Medulla oblongata (tissue), 1 donor: ENCODE measurements around the gene RHEB.

Experiments used
- DNase-seq: peaks from one replicate; pipeline ENCODE4 v3.0.0-alpha.2; 2015; ENCODE audit errors: extremely low spot score

Gene RHEB

DNA sequence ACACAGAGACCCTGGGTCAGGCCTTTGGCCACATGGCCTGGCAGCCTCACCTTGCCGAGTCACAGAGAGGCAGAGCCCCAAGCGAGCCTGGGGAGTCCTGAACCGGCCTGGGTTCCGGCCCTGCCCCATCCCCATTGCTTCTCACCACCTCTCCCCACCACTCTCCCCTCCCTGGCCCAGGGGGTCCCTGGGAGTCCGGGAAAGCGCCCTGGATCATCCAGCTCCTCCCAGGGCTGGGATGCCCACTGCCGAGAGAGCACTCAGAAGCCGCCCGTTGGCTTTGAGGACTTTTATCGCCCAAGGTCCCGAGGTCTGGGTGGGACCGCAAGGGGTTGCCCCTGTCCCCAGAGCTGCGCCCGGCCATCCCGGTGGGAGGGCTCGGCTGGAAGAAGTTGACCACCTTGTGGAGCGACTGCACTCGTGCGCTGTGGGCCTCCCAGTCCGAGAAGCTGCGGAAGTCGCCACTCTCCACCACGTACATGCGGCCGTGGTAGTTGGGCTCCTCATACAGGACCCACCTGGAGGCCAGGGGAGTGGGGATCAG, 87.9 kb downstream of the RHEB start:
- no peak for DNase-seq

- no peak for DNase-seq
These were observed 88.4 kb downstream of the RHEB start for GRCh38 chr7:151431281-151431767.

DNA sequence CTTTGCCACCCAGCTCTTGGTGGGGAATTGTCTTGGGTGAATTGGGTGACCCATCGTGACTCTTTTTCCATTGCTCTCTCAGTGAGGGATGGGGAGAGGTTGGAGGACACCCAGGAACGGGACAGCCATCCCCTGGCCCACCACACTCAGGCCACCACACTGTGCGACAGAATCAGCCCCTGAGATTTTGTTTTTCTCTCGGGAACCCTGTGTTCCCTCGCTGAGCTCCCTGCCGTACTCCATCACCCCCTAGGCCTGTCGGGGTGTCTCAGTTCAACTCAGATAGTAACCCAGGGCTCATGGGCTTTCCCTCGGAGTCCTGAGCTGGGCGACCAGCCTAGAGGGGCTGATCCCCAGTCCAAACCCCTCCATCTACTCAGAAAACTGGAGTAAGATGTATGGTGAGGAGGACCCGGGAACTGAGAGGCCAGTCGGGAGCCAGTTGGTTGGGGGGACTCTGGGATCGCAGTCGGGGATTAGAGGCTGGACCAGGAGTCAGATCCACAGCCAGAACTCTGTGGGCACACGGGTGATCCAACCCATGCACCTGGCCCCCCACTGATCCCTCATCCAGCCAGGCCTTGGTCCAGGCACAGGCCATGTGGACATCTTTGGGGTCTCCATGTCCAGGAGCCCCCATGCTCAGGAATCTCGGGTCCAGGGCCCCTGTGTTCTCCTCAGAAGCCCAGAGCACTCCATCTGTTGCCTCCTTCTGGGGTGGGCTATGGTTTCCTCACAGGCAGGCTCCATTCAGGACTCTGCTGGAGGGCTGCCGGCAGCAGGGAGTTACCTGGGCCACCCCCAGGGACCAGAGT, 89.1 kb downstream of the RHEB start:
- no peak for DNase-seq

GRCh38 chr7:151429560-151430331, 89.9 kb downstream of the RHEB start:
- DNase-seq, result no peak

DNA sequence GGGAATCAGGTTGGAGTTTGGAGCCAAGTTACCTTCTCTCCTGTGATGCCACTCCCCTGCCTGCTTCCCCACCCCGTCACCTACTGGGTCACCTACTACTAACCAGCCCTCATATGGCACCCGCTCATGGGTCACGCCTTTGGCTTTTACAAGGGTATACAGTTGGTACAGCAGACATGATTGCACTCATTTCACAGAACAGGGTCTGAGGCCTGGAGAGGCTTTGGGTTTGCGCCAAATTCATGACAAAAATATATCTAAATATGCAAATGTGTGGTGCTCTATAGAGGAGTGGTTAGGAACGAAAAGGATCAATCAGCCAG, 90.5 kb downstream of the RHEB start:
- no peak for DNase-seq

DNA sequence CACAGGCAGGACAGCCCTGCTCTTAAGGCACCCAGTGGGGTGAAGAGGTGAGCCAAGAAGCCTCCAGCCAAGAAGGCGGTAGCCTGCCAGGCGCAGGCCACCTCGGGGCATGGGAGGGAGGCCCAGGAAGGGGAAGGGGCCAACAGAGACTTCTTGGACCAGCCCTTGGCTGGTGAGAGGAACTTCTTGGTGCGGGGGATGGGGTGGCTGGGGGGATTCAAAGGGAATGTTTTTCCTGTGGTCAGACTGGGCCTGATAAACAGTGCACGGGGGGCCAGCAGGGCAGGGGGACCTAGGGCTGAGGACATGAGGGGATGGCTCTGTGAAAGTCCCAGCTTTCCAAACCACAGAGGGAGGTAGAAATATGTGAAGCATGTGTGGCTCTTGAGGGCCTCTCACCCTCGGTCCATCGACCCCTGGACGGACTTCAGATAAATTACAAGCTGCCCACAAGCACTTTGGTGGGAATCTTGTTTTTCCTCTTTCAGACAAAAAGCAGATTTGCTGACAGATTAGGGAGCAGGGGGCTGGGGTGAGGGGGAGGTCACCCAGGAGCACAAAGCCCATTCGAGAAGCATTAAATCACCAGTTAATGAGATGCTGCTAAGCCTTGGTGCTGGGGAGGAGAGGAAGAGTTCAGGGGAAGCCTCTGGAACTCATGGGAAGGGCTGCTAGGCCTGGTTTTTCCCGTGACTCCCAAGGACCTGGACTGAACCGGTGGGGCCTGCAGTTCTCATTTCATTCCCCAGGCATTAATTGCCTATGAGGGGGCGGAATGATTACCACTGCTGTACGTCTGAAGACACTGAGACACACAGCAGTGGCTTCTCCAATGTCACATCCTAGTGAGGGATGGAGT, 91.1 kb downstream of the RHEB start:
- peak; percentile 64 for DNase-seq

DNA sequence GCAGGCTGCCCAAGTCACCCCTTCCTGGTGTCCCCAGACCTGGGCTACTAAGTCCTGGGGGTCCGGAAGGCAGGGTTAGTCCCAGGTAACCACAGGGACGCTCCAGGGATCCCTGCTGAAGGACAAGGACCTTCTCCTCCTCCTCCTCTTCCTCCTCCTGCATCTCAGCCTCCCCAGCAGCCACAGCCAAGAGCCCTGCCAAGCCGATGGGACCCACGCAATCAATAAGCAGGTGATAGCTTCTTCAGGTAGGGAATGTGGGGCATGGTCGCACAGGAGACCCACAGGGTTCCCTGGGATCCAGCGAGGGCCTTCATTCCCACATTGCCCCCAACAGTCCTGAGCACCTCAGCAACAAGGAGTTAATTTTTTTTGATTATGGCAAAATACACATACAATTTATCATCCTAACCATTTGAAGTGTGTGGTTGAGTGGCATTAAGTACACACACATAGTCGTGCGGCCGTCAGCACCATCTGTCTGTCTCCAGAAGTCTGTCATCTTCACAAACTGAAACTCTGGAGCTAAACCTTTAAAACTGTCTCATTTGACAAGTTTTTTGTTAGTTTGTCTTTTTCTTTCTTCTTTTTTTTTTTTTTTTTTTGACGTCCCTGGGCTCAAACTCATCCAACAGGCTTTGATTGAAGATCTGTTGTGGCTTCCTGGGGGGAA, 91.9 kb downstream of the RHEB start:
- no peak for DNase-seq

- DNase-seq, result no peak
These were observed 92.6 kb downstream of the RHEB start for GRCh38 chr7:151426904-151427704.

GRCh38 chr7:151426441-151426903, 93.2 kb downstream of the RHEB start:
- peak; percentile 50 for DNase-seq

GRCh38 chr7:151425670-151426440, 93.8 kb downstream of the RHEB start:
- no peak for DNase-seq

DNA sequence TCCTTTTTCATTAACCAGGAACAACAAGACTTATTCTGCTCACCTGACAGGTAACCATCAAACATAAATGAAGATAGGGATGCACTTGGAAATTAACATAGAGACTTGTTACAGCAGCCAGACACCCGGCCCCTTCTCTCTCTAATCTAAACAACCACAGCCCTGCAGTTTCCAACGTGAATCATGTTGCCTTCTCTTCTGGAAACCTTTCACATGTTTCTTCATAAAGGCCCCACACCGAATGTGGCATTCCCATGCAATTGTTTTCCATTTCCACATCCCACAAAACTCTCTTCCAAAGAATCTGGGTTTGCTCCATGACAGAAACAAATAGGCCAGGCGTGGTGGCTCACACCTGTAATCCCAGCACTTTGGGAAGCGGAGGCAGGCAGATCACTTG, 94.9 kb downstream of the RHEB start:
- no peak for DNase-seq

GRCh38 chr7:151423936-151424335, 95.8 kb downstream of the RHEB start:
- no peak for DNase-seq

GRCh38 chr7:151423226-151423625, 96.5 kb downstream of the RHEB start:
- DNase-seq, result no peak

DNA sequence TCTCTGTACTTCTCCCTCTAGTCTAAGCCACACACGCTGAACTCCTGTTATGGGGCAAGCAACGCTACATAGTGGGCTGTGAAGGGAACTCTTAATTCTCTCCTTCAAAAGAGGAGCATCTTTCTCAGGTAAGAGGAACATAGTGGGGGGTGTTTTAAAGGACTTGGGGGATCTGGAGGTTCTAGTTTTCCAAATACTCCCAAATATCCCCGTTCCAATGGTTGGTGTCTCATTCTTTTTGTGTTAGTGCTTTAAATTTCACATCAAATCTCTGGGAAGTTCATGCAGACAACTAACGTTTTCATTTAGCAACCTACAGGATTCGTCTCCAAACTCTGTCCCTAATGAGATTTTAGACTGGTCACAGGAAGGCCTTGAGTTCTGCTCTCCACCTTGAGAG, 97.5 kb downstream of the RHEB start:
- DNase-seq, result no peak

DNA sequence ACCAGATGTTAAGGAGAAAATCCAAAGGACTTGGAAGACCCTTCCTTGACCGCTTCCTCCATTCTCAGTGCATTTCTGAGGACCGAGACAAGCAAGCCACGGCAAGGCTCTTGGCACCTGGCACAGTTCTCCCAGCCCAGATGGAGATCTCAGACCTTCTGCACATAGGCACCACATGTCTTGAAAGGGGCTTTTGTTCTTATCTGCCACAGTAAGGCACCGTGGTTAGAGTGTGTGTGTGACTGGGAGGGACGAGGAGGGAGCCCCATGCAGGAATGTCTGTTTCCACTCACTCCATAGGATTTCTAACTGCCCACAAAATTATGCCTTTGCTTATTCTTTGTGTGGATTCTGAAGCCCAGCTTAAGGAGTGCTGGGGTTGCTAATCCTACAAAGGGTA, 99.6 kb downstream of the RHEB start:
- no peak for DNase-seq

DNA sequence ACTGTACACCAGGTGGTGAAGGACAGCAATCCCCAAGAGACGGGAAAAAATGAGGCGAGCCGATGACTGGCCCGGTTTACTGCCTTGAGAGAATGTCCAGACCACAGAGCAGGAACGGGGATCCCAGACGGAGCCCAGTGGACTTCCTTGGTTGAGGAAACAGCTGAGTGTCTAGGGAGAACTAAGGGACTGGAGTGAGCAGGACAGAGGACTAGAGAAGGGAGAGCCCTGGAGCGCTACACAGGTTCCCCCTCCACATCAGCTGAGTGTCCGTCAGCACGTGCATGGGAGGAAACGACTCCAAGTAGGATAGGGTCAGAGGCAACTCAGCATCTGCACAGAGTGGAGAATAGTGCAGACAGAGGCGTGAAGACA, 102.8 kb downstream of the RHEB start:
- no peak for DNase-seq

- no peak for DNase-seq
These were observed 103.4 kb downstream of the RHEB start for GRCh38 chr7:151416112-151416940.
